Astrocyte (in vitro differentiated cells and primary cell): ENCODE data around the gene RALGDS. TPM values are rescaled to one million over a fixed set of nuclear protein-coding genes. Genes with fewer than 3 reads are reported as not detected.
"Not testable (repeated sequence)": the region's sequence is repeated elsewhere in the genome, so short reads cannot be mapped to it uniquely, and the experiment has no call there.

Source experiments
- DNase-seq: peaks from one replicate; pipeline ENCODE4 v3.0.0-alpha.2; 2010; ENCODE audit warnings: low read depth
- FAIRE-seq: peaks from 2 replicates; lab custom pipeline; 2011; peaks lifted over from hg19 to GRCh38; lab: Jason Lieb, UNC
- H2AFZ ChIP-seq: 2 replicates; pipeline ENCODE4 v1.6.0; 2012; ENCODE audit warnings: low read depth, low read length, inconsistent platforms
- H3K27ac ChIP-seq: 2 replicates; pipeline ENCODE4 v1.5.1; 2011; ENCODE audit warnings: low read depth, low read length, inconsistent platforms
- H3K27me3 ChIP-seq: 2 replicates; pipeline ENCODE4 v1.6.0; 2011; ENCODE audit warnings: low read length, inconsistent platforms; ENCODE audit not compliant: insufficient read depth
- H3K36me3 ChIP-seq: 2 replicates; pipeline ENCODE4 v1.5.1; 2011; ENCODE audit warnings: low read length, inconsistent platforms; ENCODE audit not compliant: insufficient read depth
- H3K4me1 ChIP-seq: 2 replicates; pipeline ENCODE4 v1.5.1; 2011; ENCODE audit warnings: low read length, inconsistent platforms; ENCODE audit not compliant: insufficient read depth
- H3K4me2 ChIP-seq: 2 replicates; pipeline ENCODE4 v1.6.0; 2012; ENCODE audit warnings: low read length, inconsistent platforms
- H3K4me3 ChIP-seq: 2 replicates; pipeline ENCODE4 v1.5.1; 2011; ENCODE audit warnings: low read depth, mild to moderate bottlenecking, low read length, inconsistent platforms; ENCODE audit not compliant: insufficient read depth
- H3K79me2 ChIP-seq: 2 replicates; pipeline ENCODE4 v1.6.0; 2012; ENCODE audit warnings: mild to moderate bottlenecking, low read length, inconsistent platforms; ENCODE audit not compliant: insufficient read depth
- H3K9ac ChIP-seq: 2 replicates; pipeline ENCODE4 v1.6.0; 2012; ENCODE audit warnings: mild to moderate bottlenecking, low read length, inconsistent platforms
- H3K9me3 ChIP-seq: 2 replicates; pipeline ENCODE4 v1.5.1; 2012; ENCODE audit warnings: low read depth, mild to moderate bottlenecking, low read length, inconsistent platforms; ENCODE audit not compliant: insufficient read depth
- H4K20me1 ChIP-seq: 2 replicates; pipeline ENCODE4 v1.6.0; 2012; ENCODE audit warnings: low read length, inconsistent platforms; ENCODE audit not compliant: insufficient read depth
- H3K27ac Mint-ChIP-seq: one replicate; pipeline ENCODE4 v1.8.0; 2021; ENCODE audit warnings: mild to moderate bottlenecking, mixed read lengths; ENCODE audit not compliant: unreplicated experiment
- H3K27me3 Mint-ChIP-seq: one replicate; pipeline ENCODE4 v1.8.0; 2021; ENCODE audit warnings: low read depth, mixed read lengths; ENCODE audit not compliant: unreplicated experiment
- H3K36me3 Mint-ChIP-seq: one replicate; pipeline ENCODE4 v1.8.0; 2021; ENCODE audit warnings: low read depth, mixed read lengths; ENCODE audit not compliant: unreplicated experiment
- H3K4me1 Mint-ChIP-seq: one replicate; pipeline ENCODE4 v1.8.0; 2021; ENCODE audit warnings: low read depth, mixed read lengths; ENCODE audit not compliant: unreplicated experiment
- H3K4me3 Mint-ChIP-seq: one replicate; pipeline ENCODE4 v1.8.0; 2021; ENCODE audit warnings: mild to moderate bottlenecking, moderate library complexity, mixed read lengths; ENCODE audit not compliant: unreplicated experiment
- H3K9me3 Mint-ChIP-seq: one replicate; pipeline ENCODE4 v1.8.0; 2021; ENCODE audit warnings: mild to moderate bottlenecking, mixed read lengths; ENCODE audit not compliant: unreplicated experiment
- CTCF ChIP-seq: IDR thresholded peaks from 2 replicates; pipeline ENCODE4 v1.5.1; 2011; ENCODE audit warnings: low read depth, mild to moderate bottlenecking, inconsistent platforms, low read length, moderate library complexity; ENCODE audit not compliant: insufficient read depth
- EZH2 ChIP-seq: IDR thresholded peaks from 2 replicates; pipeline ENCODE4 v1.6.1; 2012; ENCODE audit warnings: mild to moderate bottlenecking, low read length, inconsistent platforms; ENCODE audit not compliant: insufficient read depth
- total RNA-seq: library from RNA; stranded (reverse); gene quantifications from 2 replicates; pipeline ENCODE4 v1.2.1, GENCODE V29; 2021

RALGDS gene
- total RNA-seq, 1 donor from 2014 or later, result 46.6 TPM

GRCh38 chr9:133086894-133087293, 34.1 kb downstream of the RALGDS start:
- Histone ChIP-seq H3K4me2 (no peak overlapping the region), H3K36me3 (no peaks in the 10 kb centered on the region), H3K27me3 (no peaks in the 10 kb centered on the region), H3K9me3 (no peaks in the 10 kb centered on the region), H3K4me3 (no peak overlapping the region), H3K27ac (no peak overlapping the region), H4K20me1 (no peaks in the 10 kb centered on the region), H3K9ac (no peak overlapping the region), H3K79me2 (no peaks in the 10 kb centered on the region), H3K4me1 (no peaks in the 10 kb centered on the region), H2AFZ (no peak overlapping the region)
- FAIRE-seq (no peak), DNase-seq (no peak)
- Mint-ChIP-seq H3K4me1 (no peaks in the 10 kb centered on the region), H3K36me3 (peaks cover 4% of the 10 kb centered on the region), H3K9me3 (no peaks in the 10 kb centered on the region), H3K4me3 (no peak overlapping the region), H3K27me3 (no peaks in the 10 kb centered on the region), H3K27ac (no peak overlapping the region)
- TF ChIP-seq CTCF (no peak), EZH2 (no peak)

- not testable (repeated sequence) for H3K36me3 Mint-ChIP-seq, H3K27me3 ChIP-seq, H3K4me1 Mint-ChIP-seq, H3K27ac ChIP-seq, H3K9me3 Mint-ChIP-seq, H3K36me3 ChIP-seq, H3K4me1 ChIP-seq, H3K4me2 ChIP-seq, H3K9me3 ChIP-seq, H3K79me2 ChIP-seq, H3K27me3 Mint-ChIP-seq, H3K9ac ChIP-seq, H3K4me3 Mint-ChIP-seq, DNase-seq, H3K4me3 ChIP-seq, H2AFZ ChIP-seq, H3K27ac Mint-ChIP-seq, FAIRE-seq, H4K20me1 ChIP-seq
These were observed 34.7 kb downstream of the RALGDS start for GRCh38 chr9:133086212-133086860.

GRCh38 chr9:133083688-133084087, 37.4 kb downstream of the RALGDS start:
- not testable (repeated sequence) for H3K4me3 Mint-ChIP-seq, H3K27ac ChIP-seq, H3K4me1 ChIP-seq, H2AFZ ChIP-seq, DNase-seq, H3K9me3 ChIP-seq, H3K79me2 ChIP-seq, H3K4me2 ChIP-seq, FAIRE-seq, H3K9ac ChIP-seq, H3K36me3 Mint-ChIP-seq, H3K36me3 ChIP-seq, H4K20me1 ChIP-seq, H3K27ac Mint-ChIP-seq, H3K4me3 ChIP-seq, H3K27me3 Mint-ChIP-seq, H3K4me1 Mint-ChIP-seq, H3K9me3 Mint-ChIP-seq
- H3K27me3 ChIP-seq, result peaks cover 14% of the 10 kb centered on the region

GRCh38 chr9:133081957-133082644, 38.9 kb downstream of the RALGDS start:
- H3K27me3 ChIP-seq, result peaks cover 18% of the 10 kb centered on the region
- not testable (repeated sequence) for H3K9me3 ChIP-seq, H3K27ac ChIP-seq, H3K4me1 ChIP-seq, H4K20me1 ChIP-seq, DNase-seq, H3K27ac Mint-ChIP-seq, H3K4me3 Mint-ChIP-seq, FAIRE-seq, H3K36me3 ChIP-seq, H3K4me3 ChIP-seq, H3K9ac ChIP-seq, H3K4me2 ChIP-seq, H3K9me3 Mint-ChIP-seq, H3K27me3 Mint-ChIP-seq, H2AFZ ChIP-seq, H3K36me3 Mint-ChIP-seq, H3K79me2 ChIP-seq
- H3K4me1 Mint-ChIP-seq, result peaks cover 16% of the 10 kb centered on the region

- peaks cover 26% of the 10 kb centered on the region for H3K4me1 Mint-ChIP-seq
- not testable (repeated sequence) for H2AFZ ChIP-seq, H3K36me3 Mint-ChIP-seq, H3K27ac Mint-ChIP-seq, FAIRE-seq, H3K9me3 ChIP-seq, H3K4me1 ChIP-seq, H3K4me3 ChIP-seq, H3K27ac ChIP-seq, H3K36me3 ChIP-seq, H3K79me2 ChIP-seq, H3K9me3 Mint-ChIP-seq, H3K4me3 Mint-ChIP-seq, H3K4me2 ChIP-seq, H3K9ac ChIP-seq, H3K27me3 Mint-ChIP-seq, H4K20me1 ChIP-seq, DNase-seq
- H3K27me3 ChIP-seq, result peaks cover 18% of the 10 kb centered on the region
These were observed 40.0 kb downstream of the RALGDS start for GRCh38 chr9:133080786-133081779.
